Hepatocyte (in vitro differentiated cells): Measurements from ENCODE around the gene UGT1A10. TPM values are rescaled to one million over a fixed set of nuclear protein-coding genes. Genes with fewer than 3 reads are reported as not detected.

Source experiments
- DNase-seq: peaks from one replicate; pipeline ENCODE4 v3.0.0-alpha.2; 2016; ENCODE audit warnings: low spot score
- H2AFZ ChIP-seq: fragments of 200-600 bp; sonication (generic); 2 replicates; pipeline ENCODE4 v1.6.0; 2016; ENCODE audit warnings: antibody characterized with exemption, mild to moderate bottlenecking
- H3K27ac ChIP-seq: fragments of 200-600 bp; sonication (generic); 2 replicates; pipeline ENCODE4 v1.5.1; 2016; ENCODE audit warnings: mild to moderate bottlenecking
- H3K27me3 ChIP-seq: fragments of 200-600 bp; sonication (generic); 2 replicates; pipeline ENCODE4 v1.6.1; 2016
- H3K36me3 ChIP-seq: fragments of 200-600 bp; sonication (generic); replicated peaks from 2 replicates; pipeline ENCODE4 v1.5.1; 2016; ENCODE audit warnings: low read depth; ENCODE audit not compliant: insufficient read depth
- H3K4me1 ChIP-seq: fragments of 200-600 bp; sonication (generic); 2 replicates; pipeline ENCODE4 v1.5.1; 2016; ENCODE audit warnings: mild to moderate bottlenecking, moderate library complexity; ENCODE audit not compliant: insufficient read depth
- H3K4me2 ChIP-seq: fragments of 200-600 bp; sonication (generic); 2 replicates; pipeline ENCODE4 v1.6.0; 2016
- H3K4me3 ChIP-seq: fragments of 200-600 bp; sonication (generic); 2 replicates; pipeline ENCODE4 v1.5.1; 2016; ENCODE audit warnings: mild to moderate bottlenecking
- H3K79me2 ChIP-seq: fragments of 200-600 bp; sonication (generic); 2 replicates; pipeline ENCODE4 v1.6.0; 2017; ENCODE audit warnings: mild to moderate bottlenecking
- H3K9me2 ChIP-seq: fragments of 200-600 bp; sonication (generic); replicated peaks from 2 replicates; pipeline ENCODE4 v1.6.0; 2017; ENCODE audit warnings: mild to moderate bottlenecking; ENCODE audit not compliant: insufficient read depth
- H3K9me3 ChIP-seq: fragments of 200-600 bp; sonication (generic); 2 replicates; pipeline ENCODE4 v1.5.1; 2016; ENCODE audit warnings: low read depth, mild to moderate bottlenecking
- H4K20me1 ChIP-seq: fragments of 200-600 bp; sonication (generic); 2 replicates; pipeline ENCODE4 v1.6.0; 2016; ENCODE audit warnings: mild to moderate bottlenecking; ENCODE audit not compliant: insufficient read depth, poor library complexity, severe bottlenecking
- CTCF ChIP-seq: fragments of 200-600 bp; sonication (generic); IDR thresholded peaks from 2 replicates; pipeline ENCODE4 v1.5.1; 2016; ENCODE audit warnings: antibody characterized with exemption, mild to moderate bottlenecking; ENCODE audit not compliant: poor library complexity
- EZH2 ChIP-seq: fragments of 200-600 bp; sonication (generic); IDR thresholded peaks from 2 replicates; pipeline ENCODE4 v1.6.1; 2016; ENCODE audit warnings: antibody characterized with exemption, mild to moderate bottlenecking, borderline replicate concordance
- EZH2phosphoT487 ChIP-seq: fragments of 200-600 bp; sonication (generic); IDR thresholded peaks from one replicate; pipeline ENCODE4 v1.6.1; 2018; ENCODE audit warnings: antibody characterized with exemption, mild to moderate bottlenecking, low read depth, moderate library complexity; ENCODE audit not compliant: unreplicated experiment, severe bottlenecking
- WGBS: methylation state at CpG from one replicate; pipeline ENCODE4 v1.1.6; 2016; ENCODE audit warnings: low lambda C conversion rate; ENCODE audit errors: missing lambda C conversion rate; 5-methylcytosine and 5-hydroxymethylcytosine counted together
- polyA plus RNA-seq: library from polyadenylated mRNA; unstranded; fragments of >200 nt; fragmentation: Nextera tagmentation; extraction: Ambion mirVana; gene quantifications from 2 replicates; pipeline ENCODE4 v1.2.1, GENCODE V29; 2016
- total RNA-seq: library from RNA; depleted of rRNA; stranded (reverse); fragments of >200 nt; gene quantifications from 2 replicates; pipeline ENCODE4 v1.2.3, GENCODE V29; 2014

Gene UGT1A10
- total and polyA plus RNA-seq, 2 experiments from 2014 or later, result not detected

GRCh38 chr2:233597522-233597921, 38.7 kb upstream of the UGT1A10 start:
- no peak for TF ChIP-seq EZH2phosphoT487
- no peak for TF ChIP-seq EZH2
- H3K27ac ChIP-seq, result no peak overlapping the region
- H3K4me2 ChIP-seq, result no peak overlapping the region
- no peaks in the 10 kb centered on the region for H3K4me1 ChIP-seq
- 78% methylated on average over 1 of the region's 1 CpG for WGBS
- no peaks in the 10 kb centered on the region for H3K36me3 ChIP-seq
- no peaks in the 10 kb centered on the region for H3K9me2 ChIP-seq
- no peak overlapping the region for H3K4me3 ChIP-seq
- H3K9me3 ChIP-seq, result no peaks in the 10 kb centered on the region
- H3K27me3 ChIP-seq, result no peaks in the 10 kb centered on the region
- no peaks in the 10 kb centered on the region for H3K79me2 ChIP-seq
- no peak overlapping the region for H2AFZ ChIP-seq
- no peaks in the 10 kb centered on the region for H4K20me1 ChIP-seq
- no peak for DNase-seq

GRCh38 chr2:233598952-233599351, 37.3 kb upstream of the UGT1A10 start:
- Histone ChIP-seq H2AFZ (no peak overlapping the region), H3K4me1 (no peaks in the 10 kb centered on the region), H3K27ac (no peak overlapping the region), H3K9me3 (no peaks in the 10 kb centered on the region), H3K4me2 (no peak overlapping the region), H3K36me3 (no peaks in the 10 kb centered on the region), H3K4me3 (no peak overlapping the region), H4K20me1 (no peaks in the 10 kb centered on the region), H3K79me2 (no peaks in the 10 kb centered on the region), H3K27me3 (no peaks in the 10 kb centered on the region), H3K9me2 (no peaks in the 10 kb centered on the region)
- TF ChIP-seq EZH2 (no peak), EZH2phosphoT487 (no peak), CTCF (no peak)
- WGBS, result 79% methylated on average over 3 of the region's 3 CpGs
- no peak for DNase-seq

- Histone ChIP-seq H3K4me1 (no peaks in the 10 kb centered on the region), H3K27ac (no peak overlapping the region), H3K4me3 (no peak overlapping the region), H3K27me3 (no peaks in the 10 kb centered on the region), H2AFZ (no peak overlapping the region), H3K36me3 (no peaks in the 10 kb centered on the region), H4K20me1 (no peaks in the 10 kb centered on the region), H3K9me3 (no peaks in the 10 kb centered on the region), H3K79me2 (no peaks in the 10 kb centered on the region), H3K4me2 (no peak overlapping the region), H3K9me2 (no peaks in the 10 kb centered on the region)
- 90% methylated on average over 2 of the region's 2 CpGs for WGBS
- no peak for DNase-seq
- TF ChIP-seq CTCF, result no peak
- TF ChIP-seq EZH2phosphoT487, result no peak
- TF ChIP-seq EZH2, result no peak
These were observed 35.9 kb upstream of the UGT1A10 start for GRCh38 chr2:233600386-233600785.

- no peaks in the 10 kb centered on the region for H3K79me2 ChIP-seq
- no peak for TF ChIP-seq EZH2
- TF ChIP-seq CTCF, result no peak
- no peak for TF ChIP-seq EZH2phosphoT487
- H3K4me3 ChIP-seq, result no peak overlapping the region
- H3K4me1 ChIP-seq, result no peaks in the 10 kb centered on the region
- no peaks in the 10 kb centered on the region for H3K36me3 ChIP-seq
- no peak overlapping the region for H2AFZ ChIP-seq
- H4K20me1 ChIP-seq, result no peaks in the 10 kb centered on the region
- no peak for DNase-seq
- H3K4me2 ChIP-seq, result no peak overlapping the region
- H3K9me3 ChIP-seq, result no peaks in the 10 kb centered on the region
- H3K9me2 ChIP-seq, result no peaks in the 10 kb centered on the region
- no peak overlapping the region for H3K27ac ChIP-seq
- H3K27me3 ChIP-seq, result no peaks in the 10 kb centered on the region
- 74% methylated on average over 1 of the region's 1 CpG for WGBS
These were observed 34.2 kb upstream of the UGT1A10 start for GRCh38 chr2:233602076-233602475.
